HG02623 (cell line): ENCODE data around the gene EMC8.
A peak's percentile ranks its signal among the peaks of the same experiment; 100 is the strongest.
"Not testable (repeated sequence)": the region's sequence is repeated elsewhere in the genome, so short reads cannot be mapped to it uniquely, and the experiment has no call there.

Experiments
- ATAC-seq: cut with Tn5 transposase; IDR thresholded peaks from one replicate; pipeline ENCODE4 v1.9.1; 2021; ENCODE audit warnings: moderate library complexity; ENCODE audit not compliant: unreplicated experiment

The EMC8 gene

GRCh38 chr16:85799497-85800320 is at the start of gene EMC8, which contains the start of gene COX4I1:
Gene EMC8, minus strand, starts transcription at chr16:85799544. Its CDS starts 249 bp downstream, at chr16:85799295.
Gene COX4I1, plus strand, starts transcription at chr16:85799695. Its CDS starts 1,511 bp downstream, at chr16:85801206.
- ATAC-seq: peak; percentile 84

DNA sequence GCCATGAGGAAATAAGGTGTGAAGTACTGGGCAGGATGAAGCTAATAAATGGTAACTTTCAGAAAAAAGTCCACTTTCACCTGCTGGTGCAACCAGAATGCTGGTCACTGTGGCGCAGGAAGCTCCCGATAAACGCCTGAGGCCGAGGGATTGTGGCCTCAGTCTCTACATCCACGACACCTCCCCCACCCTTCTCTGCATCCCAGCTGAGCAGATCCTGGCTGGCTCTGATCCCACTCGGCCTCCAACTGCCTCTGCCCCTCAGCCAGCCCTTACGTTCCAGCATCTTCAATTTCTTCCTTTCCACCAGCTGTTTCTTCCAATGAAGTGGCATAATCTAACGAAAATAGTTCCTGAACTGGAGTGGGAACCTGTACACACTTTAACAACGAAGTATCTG is 49.6 kb upstream of the EMC8 start:
- no peak for ATAC-seq

DNA sequence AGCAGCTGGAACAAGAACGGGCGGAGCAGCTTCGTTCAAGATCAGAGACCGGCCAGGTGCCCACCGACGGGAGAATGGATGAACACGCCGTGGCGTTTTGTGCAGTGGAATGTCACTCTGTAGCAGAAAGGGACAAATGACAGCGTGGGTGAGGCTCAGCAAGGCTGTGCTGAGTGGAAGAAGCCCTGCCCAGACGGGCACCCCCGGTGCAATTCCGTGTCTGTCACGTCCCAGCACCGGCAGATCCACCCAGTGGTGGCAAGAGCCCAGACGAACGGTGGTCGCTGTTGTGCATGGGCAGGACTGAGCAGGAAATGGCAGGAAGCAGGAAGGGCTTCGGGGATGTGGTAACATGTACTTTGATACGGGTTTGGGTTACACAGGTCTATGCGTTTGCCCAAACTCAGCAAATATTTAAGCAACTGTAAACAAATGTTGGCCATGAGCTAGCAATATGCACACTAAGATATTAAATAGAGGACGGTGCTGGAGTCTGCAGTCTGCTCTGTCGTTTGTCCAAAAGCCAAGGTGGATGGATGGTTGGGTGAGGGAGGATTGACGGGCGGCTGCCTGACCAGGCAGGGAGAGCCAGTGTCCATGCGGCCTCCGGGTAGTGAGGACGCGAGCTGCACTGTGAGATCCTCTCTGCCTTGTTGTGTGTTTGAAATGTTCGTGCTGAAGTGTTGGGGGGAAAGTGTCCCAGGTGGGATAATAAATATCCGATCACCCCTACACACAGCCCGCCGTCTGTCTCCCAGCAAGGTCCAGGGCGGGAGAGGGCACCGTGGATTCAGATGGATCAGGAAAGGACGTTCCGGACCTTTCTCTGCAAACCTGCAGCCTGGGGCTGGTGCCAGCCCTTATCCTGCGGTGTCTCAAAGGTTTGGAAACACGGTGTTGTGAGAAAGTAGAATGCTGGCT is 48.6 kb upstream of the EMC8 start:
- no peak for ATAC-seq

GRCh38 chr16:85847036-85847435 is 47.7 kb upstream of the EMC8 start:
- ATAC-seq: no peak

DNA sequence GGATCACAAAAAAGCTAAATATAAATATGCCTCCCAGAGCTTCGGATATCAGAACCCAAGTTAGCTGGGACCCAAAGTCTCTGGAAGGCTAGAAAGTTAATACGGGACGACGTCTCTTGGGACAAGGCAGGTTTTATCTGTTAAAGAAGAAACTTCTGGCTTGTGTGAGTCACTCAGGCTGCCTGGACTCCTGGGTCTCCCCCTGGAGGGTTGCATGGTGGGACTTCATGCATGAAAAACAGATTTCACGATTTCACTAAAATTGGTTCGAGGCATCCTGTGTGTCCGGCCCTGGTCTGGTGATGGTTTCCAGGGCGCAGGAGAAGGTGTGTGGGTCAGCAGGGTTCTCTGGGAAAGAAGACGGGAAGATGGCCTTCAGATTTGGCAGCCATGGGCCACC is 47.1 kb upstream of the EMC8 start:
- ATAC-seq: no peak

DNA sequence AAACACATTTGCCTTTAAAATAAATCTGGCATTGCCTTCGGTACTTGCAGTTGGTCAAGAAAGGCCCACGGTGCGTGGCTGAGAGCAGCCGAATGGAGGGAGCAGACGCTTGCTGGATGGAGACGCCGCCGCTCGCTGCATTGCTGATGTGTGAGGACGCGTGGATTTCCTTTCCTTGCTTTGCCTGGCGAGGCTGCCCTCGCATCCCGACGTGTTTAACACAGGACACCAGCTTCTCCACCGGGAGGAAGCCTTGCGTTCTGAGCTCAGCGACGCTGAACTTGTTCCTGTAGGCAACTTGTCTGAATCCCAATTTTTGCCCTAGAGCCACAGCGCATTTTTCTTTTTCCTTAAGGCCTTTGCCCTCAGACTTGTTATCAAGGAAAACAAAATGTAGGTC is 45.9 kb upstream of the EMC8 start:
- ATAC-seq: no peak

- no peak for ATAC-seq
Observed at GRCh38 chr16:85844786-85845185, 45.4 kb upstream of the EMC8 start.

DNA sequence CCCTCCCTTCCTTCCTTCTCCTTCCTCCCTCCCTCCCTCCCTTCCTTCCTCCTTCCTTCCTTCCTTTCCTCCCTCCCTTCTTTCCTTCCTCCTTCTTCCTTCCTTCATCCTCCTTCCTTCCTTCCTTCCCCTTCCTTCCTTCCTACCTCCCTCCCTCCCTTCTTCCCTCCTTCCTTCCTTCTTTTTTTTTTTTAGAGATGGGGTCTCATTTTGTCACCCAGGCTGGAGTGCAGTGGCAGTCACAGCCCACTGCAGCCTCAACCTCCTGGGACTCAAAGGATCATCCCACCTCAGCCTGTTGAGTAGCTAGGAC is 44.8 kb upstream of the EMC8 start:
- no peak for ATAC-seq

GRCh38 chr16:85843471-85844168 is 44.3 kb upstream of the EMC8 start:
- ATAC-seq: no peak

- ATAC-seq: no peak
Observed at GRCh38 chr16:85842848-85843247, 43.5 kb upstream of the EMC8 start.

DNA sequence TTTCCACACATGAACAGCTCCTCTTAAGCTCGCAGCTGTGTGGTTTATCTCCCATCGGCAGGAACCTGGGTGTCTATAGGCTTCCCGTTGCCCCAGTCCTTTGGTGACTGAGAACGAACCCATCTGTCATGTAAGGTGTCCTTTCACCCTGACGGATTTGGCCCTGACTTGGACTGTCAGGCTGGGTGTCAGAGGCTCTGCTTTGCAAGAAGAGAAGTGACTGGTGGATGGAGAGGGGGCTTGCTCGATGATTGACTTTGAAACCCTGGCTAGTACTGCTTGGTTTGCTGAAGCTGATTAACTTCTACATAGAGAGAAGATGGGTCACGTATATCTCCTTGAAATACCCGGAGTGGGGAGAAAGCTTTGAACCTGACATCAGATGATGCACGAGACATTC is 43.1 kb upstream of the EMC8 start:
- no peak for ATAC-seq

DNA sequence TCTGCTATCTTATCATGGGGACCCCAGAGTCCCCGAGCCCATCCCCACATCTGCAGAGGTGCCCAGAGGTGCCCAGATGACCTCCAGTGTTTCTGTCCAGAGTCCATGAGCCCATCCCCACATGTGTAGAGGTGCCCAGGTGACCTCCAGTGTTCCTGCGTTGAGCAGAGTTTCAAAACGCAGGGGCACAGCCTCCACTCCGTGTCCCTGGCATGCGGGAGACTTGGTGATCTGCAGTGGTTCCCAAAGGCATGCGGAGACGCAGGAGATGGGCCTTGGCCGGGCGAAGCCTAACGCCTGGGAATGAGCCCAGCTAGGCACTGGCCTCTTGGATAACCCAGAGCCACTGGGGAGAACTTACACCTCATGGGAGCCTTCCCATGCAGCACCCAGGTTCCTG is 41.5 kb upstream of the EMC8 start:
- ATAC-seq: no peak

DNA sequence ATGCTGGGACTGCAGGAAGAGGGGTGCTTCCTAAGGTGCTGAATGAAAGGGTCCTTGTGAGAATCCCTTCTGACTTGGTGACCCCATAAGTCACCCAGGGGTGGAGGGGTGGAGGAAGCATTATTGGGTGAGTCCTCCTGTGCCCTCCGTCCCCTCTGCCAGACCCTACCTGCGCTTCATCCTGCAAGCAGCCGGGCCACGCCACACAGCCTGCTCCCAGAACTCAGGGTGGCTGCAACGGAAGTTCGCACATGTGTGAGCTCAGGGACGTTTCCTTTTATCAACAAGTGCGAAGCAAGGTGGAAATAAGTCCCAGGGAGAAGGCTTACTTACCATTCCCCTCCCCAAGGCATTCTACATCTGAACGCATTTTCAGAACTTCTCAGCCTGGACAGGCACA is 41.1 kb upstream of the EMC8 start:
- ATAC-seq: no peak

DNA sequence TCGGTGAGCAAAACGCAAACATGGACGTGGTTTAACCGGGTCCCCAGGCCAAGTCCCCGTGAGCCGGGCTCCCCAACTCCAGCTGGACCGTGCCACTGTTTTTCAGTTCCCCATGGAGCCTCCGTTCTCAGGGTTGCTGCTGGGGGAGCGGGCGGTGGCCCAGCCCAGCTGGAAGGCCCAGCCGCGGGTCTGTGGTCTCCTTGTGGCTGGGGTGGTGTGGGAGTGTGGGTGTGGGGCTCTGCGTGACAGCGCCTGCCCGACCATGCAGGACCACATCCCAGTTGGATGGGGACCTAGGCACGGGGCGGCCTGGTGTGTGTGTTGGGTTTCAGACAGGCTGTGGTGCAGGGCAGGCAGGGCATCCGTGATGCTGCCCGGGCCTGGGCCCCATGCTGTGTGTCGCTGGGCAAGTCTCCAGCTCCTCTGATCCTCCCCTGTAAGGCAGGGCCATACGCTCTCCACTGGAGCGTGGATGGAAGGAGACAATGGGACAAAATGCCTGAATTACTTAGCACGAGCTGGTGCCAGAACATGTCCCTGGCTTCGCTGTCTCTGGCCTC is 40.4 kb upstream of the EMC8 start:
- no peak for ATAC-seq

GRCh38 chr16:85838876-85839585 is 39.7 kb upstream of the EMC8 start:
- no peak for ATAC-seq

DNA sequence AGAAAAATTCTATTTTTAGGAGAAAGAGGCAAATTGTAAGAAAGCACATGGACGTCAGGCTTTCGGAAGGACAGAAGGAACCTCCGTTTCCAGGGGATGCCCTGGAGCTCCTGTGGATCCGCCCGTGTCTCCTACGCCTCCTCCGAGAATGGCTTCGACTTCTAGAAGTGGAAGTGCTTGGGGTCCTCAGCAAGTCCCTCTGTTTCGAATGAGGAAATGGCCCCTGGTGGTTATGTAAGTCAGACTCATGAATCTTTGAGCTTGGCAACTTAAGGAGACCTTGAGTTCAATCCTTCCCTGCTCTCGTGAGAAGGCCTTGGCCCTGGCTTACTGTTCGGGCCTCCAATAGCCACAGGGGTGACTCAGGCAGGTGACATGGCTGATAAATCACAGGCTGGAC is 39.0 kb upstream of the EMC8 start:
- no peak for ATAC-seq

DNA sequence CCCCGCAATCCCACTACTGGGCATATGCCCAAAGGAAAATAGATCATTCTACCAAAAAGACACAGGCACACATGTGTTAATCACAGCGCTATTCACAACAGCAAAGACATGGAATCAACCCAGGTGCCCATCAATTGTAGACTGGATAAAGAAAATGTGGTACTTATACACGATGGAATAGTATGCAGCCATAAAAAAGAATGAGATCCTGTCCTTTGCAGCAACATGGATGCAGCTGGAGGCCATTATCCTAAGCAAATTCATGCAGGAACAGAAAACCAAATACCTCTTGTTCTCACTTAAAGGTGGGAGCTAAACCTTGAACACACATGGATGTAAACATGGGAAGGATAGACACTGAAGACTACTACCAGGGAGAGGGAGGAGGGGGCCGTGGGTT is 38.3 kb upstream of the EMC8 start:
- not testable (repeated sequence) for ATAC-seq

DNA sequence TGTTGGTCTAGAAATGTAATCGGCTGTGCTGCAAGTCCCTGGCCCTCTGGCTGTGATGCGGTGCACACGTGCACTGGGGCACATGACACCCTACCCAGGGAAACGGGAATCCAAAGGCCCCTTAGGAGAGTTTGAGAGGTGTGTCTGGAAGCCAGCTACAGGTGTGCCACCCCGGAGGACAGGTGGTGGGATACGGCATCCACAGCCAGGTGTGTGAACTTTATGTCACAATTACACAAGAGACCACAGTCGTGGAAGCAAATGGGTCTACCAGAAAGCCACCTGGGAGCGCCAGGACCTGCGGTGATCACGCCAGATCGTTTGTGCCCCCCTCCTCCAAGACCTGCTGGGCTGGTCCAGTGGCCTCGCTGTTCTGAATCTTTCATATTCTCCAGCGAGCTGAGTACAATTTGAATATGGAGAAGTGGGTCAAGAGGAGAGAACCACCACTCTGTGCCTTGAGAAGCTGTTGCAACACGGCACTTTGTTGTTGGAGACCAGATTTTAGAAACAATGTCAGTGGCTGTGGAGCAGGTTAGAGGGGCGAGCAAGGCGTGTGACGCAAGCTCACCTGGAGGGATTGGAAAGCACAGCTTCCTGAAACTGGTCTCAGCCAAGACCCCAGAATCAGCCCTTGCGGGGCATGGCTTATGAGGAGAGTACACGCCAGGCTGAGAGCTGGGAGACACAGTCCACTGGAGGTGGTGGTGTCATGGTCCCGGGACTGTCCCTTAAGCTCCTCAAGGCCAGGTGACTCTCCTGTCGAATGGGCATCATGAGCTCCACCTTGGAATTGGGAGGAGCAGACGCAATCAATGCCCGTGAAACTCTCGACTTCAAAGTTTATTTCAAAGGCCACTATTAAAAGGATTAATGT is 37.6 kb upstream of the EMC8 start:
- no peak for ATAC-seq

DNA sequence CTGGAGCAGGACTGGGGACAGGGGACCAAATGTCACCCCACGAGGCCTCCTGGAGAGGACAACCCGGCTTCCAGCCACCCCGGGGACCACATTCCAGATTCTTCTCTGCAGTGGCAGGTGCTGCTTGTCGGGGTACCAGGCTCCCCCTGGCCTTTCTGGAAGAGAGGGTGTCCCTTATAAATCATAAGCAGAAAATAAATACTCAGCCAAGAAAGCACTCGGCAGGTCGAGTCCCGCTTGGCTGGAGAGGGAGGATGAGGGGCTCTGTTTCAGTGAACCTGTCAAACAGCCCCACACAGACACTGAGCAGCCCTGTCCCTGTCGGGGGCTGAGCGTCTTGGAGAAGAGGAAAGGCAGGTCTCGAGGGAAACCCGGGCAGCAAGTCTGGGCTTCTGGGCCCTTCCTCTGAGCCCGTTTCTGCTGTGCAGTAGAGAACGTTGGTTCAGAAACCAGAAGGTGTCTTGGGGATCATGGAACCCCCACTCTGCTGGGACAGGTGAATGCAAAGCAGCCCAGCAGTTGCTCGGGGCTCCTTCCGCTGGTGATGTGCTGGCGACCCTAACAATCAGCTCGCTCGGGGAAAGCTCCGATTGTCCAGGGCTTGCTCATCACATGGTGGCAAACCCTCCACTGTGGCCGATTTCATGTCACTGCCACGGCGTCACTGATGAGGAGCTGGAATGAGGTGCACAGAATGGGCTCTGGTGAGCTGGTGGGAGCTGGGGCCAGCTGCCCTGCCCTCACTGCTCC is 36.8 kb upstream of the EMC8 start:
- ATAC-seq: no peak
